PC-9 (cell line): ENCODE results near the gene ANK2.

Experiments
- CTCF ChIP-seq: fragments of 200-600 bp; sonication (generic); conservative IDR thresholded peaks from 2 replicates; pipeline ENCODE4 v1.6.1; 2017; ENCODE audit warnings: mixed run types, antibody characterized with exemption, mild to moderate bottlenecking, moderate library complexity
- EZH2 ChIP-seq: fragments of 200-600 bp; sonication (generic); IDR thresholded peaks from 2 replicates; pipeline ENCODE4 v1.8.0; 2017; ENCODE audit warnings: antibody characterized with exemption, low read depth

GRCh38 chr4:113145519-113146291, 96.3 kb downstream of the ANK2 start:
- TF ChIP-seq CTCF, result no peak
- no peak for TF ChIP-seq EZH2
